Renal cortex interstitium (tissue), 15 donors: Measurements from ENCODE around the gene CPOX. TPM values are rescaled to one million over a fixed set of nuclear protein-coding genes. Genes with fewer than 3 reads are reported as not detected.
"Not testable (repeated sequence)": the region's sequence is repeated elsewhere in the genome, so short reads cannot be mapped to it uniquely, and the experiment has no call there.

Experiments used
- DNase-seq, 11 donors: peaks; one replicate each; pipeline ENCODE4 v3.0.0-alpha.2; 2013; ENCODE audit warnings: low read depth in 9 of 11, low spot score in 4 of 11; ENCODE audit errors: extremely low read depth in 1 of 11
- long read RNA-seq, 16 experiments: transcript quantifications; one replicate each; lab custom pipeline, GENCODE V29; 2026
- polyA plus RNA-seq, 3 donors: library from polyadenylated mRNA; unstranded; fragments of 120-200 nt; gene quantifications; one replicate each; pipeline ENCODE4 v1.2.1, GENCODE V29; 2013; ENCODE audit not compliant: insufficient read length in 3 of 3

Gene CPOX
- 10 to 100 TPM; 21.8 to 23.8 (median 23.2) TPM for polyA plus RNA-seq
- long read RNA-seq, donor 1, partial matches to known transcripts = 0 of 5 reads
- long read RNA-seq, donor 1, other reads (novel, unspliced or antisense) = 0 of 5 reads
- long read RNA-seq, donor 2, partial matches to known transcripts = 0 of 2 reads
- long read RNA-seq, donor 2, other reads (novel, unspliced or antisense) = 0 of 2 reads
- long read RNA-seq, donor 3, transcript CPOX-201 (7 exons, 2,821 nt) = major isoform, 5 of 5 reads
- long read RNA-seq, donor 3, partial matches to known transcripts = 0 of 5 reads
- long read RNA-seq, donor 3, other reads (novel, unspliced or antisense) = 0 of 5 reads
- long read RNA-seq, donor 4, transcript CPOX-201 (7 exons, 2,821 nt) = major isoform, 6 of 6 reads
- long read RNA-seq, donor 4, partial matches to known transcripts = 0 of 6 reads
- long read RNA-seq, donor 4, other reads (novel, unspliced or antisense) = 0 of 6 reads
- long read RNA-seq, donor 5 = 0 reads
- long read RNA-seq, donor 6, partial matches to known transcripts = 6 of 6 reads
- long read RNA-seq, donor 6, other reads (novel, unspliced or antisense) = 0 of 6 reads
- long read RNA-seq, donor 7, partial matches to known transcripts = 0 of 4 reads
- long read RNA-seq, donor 7, other reads (novel, unspliced or antisense) = 0 of 4 reads
- long read RNA-seq, donor 8, transcript CPOX-201 (7 exons, 2,821 nt) = major isoform, 7 of 15 reads
- long read RNA-seq, donor 8, partial matches to known transcripts = 8 of 15 reads
- long read RNA-seq, donor 8, other reads (novel, unspliced or antisense) = 0 of 15 reads
- long read RNA-seq, donor 9, partial matches to known transcripts = 0 of 5 reads
- long read RNA-seq, donor 9, other reads (novel, unspliced or antisense) = 0 of 5 reads
- long read RNA-seq, donor 10, partial matches to known transcripts = 8 of 12 reads
- long read RNA-seq, donor 10, other reads (novel, unspliced or antisense) = 0 of 12 reads
- long read RNA-seq, donor 11, transcript CPOX-201 (7 exons, 2,821 nt) = major isoform, 6 of 7 reads
- long read RNA-seq, donor 11, partial matches to known transcripts = 0 of 7 reads
- long read RNA-seq, donor 11, other reads (novel, unspliced or antisense) = 0 of 7 reads
- long read RNA-seq, donor 12, partial matches to known transcripts = 0 of 2 reads
- long read RNA-seq, donor 12, other reads (novel, unspliced or antisense) = 0 of 2 reads
- long read RNA-seq, donor 13, transcript CPOX-201 (7 exons, 2,821 nt) = major isoform, 12 of 23 reads
- long read RNA-seq, donor 13, partial matches to known transcripts = 11 of 23 reads
- long read RNA-seq, donor 13, other reads (novel, unspliced or antisense) = 0 of 23 reads
- long read RNA-seq, donor 14, transcript CPOX-201 (7 exons, 2,821 nt) = major isoform, 9 of 9 reads
- long read RNA-seq, donor 14, partial matches to known transcripts = 0 of 9 reads
- long read RNA-seq, donor 14, other reads (novel, unspliced or antisense) = 0 of 9 reads
- long read RNA-seq, donor 15, partial matches to known transcripts = 0 of 3 reads
- long read RNA-seq, donor 15, other reads (novel, unspliced or antisense) = 0 of 3 reads
- long read RNA-seq, donor 16, transcript CPOX-201 (7 exons, 2,821 nt) = major isoform, 18 of 27 reads
- long read RNA-seq, donor 16, partial matches to known transcripts = 7 of 27 reads
- long read RNA-seq, donor 16, other reads (novel, unspliced or antisense) = 0 of 27 reads

- DNase-seq = peak; percentile 46 to 85 (median 77)
Measured at GRCh38 chr3:98593046-98593936, at the start of gene CPOX. CPOX (minus strand) TSS chr3:98593611; CDS start chr3:98593504, 107 bp downstream.

- DNase-seq = not testable (repeated sequence)
Measured at GRCh38 chr3:98642769-98643168, 49.4 kb upstream of the CPOX start.

GRCh38 chr3:98641756-98642155 lies 48.3 kb upstream of the CPOX start:
- not testable (repeated sequence) for DNase-seq

- not testable (repeated sequence) for DNase-seq
Measured at GRCh38 chr3:98638515-98638914, 45.1 kb upstream of the CPOX start.

GRCh38 chr3:98630416-98630815 lies 37.0 kb upstream of the CPOX start:
- no peak for DNase-seq

GRCh38 chr3:98628317-98628716 lies 34.9 kb upstream of the CPOX start:
- DNase-seq = no peak

- no peak for DNase-seq
Measured at GRCh38 chr3:98626151-98626550, 32.7 kb upstream of the CPOX start.

- no peak for DNase-seq
Measured at GRCh38 chr3:98623572-98624280, 30.3 kb upstream of the CPOX start.

GRCh38 chr3:98617841-98618240 lies 24.4 kb upstream of the CPOX start:
- DNase-seq = no peak

GRCh38 chr3:98613616-98614015 lies 20.2 kb upstream of the CPOX start:
- no peak for DNase-seq

- DNase-seq = no peak
Measured at GRCh38 chr3:98612996-98613517, 19.6 kb upstream of the CPOX start.

- no peak for DNase-seq
Measured at GRCh38 chr3:98612587-98612986, 19.2 kb upstream of the CPOX start.

GRCh38 chr3:98608029-98608428 lies 14.6 kb upstream of the CPOX start:
- no peak for DNase-seq

- DNase-seq = no peak
Measured at GRCh38 chr3:98603580-98603979, 10.2 kb upstream of the CPOX start.

GRCh38 chr3:98602078-98602678 lies 8.8 kb upstream of the CPOX start:
- peak in 9 of 11 donors; percentile 39 to 65 (median 43) for DNase-seq

GRCh38 chr3:98601180-98601579 lies 7.8 kb upstream of the CPOX start:
- no peak for DNase-seq
